H1 (cell line): Measurements from ENCODE around the gene CNKSR2. TPM values are rescaled to one million over a fixed set of nuclear protein-coding genes. Genes with fewer than 3 reads are reported as not detected.

Source experiments
- CHD7 ChIP-seq: fragments of 300-600 bp; sonication (generic); IDR thresholded peaks from 2 replicates; pipeline ENCODE4 v1.7.1; 2012; ENCODE audit warnings: low read length, moderate library complexity, mild to moderate bottlenecking, inconsistent platforms; ENCODE audit not compliant: insufficient replicate concordance
- EP300 ChIP-seq, 2 experiments: IDR thresholded peaks; 1 replicate in 1 of 2; 2 replicates in 1 of 2; pipeline ENCODE4 v1.6.1; 2011 to 2012; ENCODE audit warnings: low read depth in 2 of 2, low read length in 2 of 2, mild to moderate bottlenecking in 2 of 2, borderline replicate concordance in 1 of 2, inconsistent platforms in 1 of 2, moderate library complexity in 1 of 2
- POU5F1 ChIP-seq: IDR thresholded peaks from 2 replicates; pipeline ENCODE4 v1.6.1; 2011; ENCODE audit warnings: low read depth, mild to moderate bottlenecking, low read length, moderate library complexity
- RFX5 ChIP-seq: IDR thresholded peaks from 2 replicates; pipeline ENCODE4 v1.6.1; 2011; ENCODE audit warnings: low read depth, low read length, improper control_type of control experiment, borderline replicate concordance
- TCF12 ChIP-seq: IDR thresholded peaks from 2 replicates; pipeline ENCODE4 v1.6.1; 2011; ENCODE audit warnings: low read depth, mild to moderate bottlenecking, low read length
- ZNF274 ChIP-seq: IDR thresholded peaks from 2 replicates; pipeline ENCODE4 v1.7.0; 2012; ENCODE audit warnings: low read length, borderline replicate concordance; ENCODE audit errors: extremely low read depth
- polyA plus RNA-seq, 7 experiments: library from polyadenylated mRNA; depleted of rRNA in 3 of 7; stranded (reverse) in 5 of 7; unstranded in 2 of 7; fragments of >200 nt in 5 of 7; fragments of 200-250 nt in 2 of 7; gene quantifications; 1 replicate in 5 of 7; 2 replicates in 1 of 7; 4 replicates in 1 of 7; pipeline versions ENCODE4 v1.2.1 to v1.2.3, GENCODE V29; 2011 to 2013; ENCODE audit warnings: missing spikeins in 2 of 7, mixed read lengths in 2 of 7
- total RNA-seq: library from RNA; stranded (reverse); fragmentation: NEBNext Ultra II Directional; extraction: Animal tissue kit (Norgen Biotek cat#: 25700); gene quantifications from 2 replicates; pipeline ENCODE4 v1.2.1, GENCODE V29; 2021

CNKSR2 gene
- total and polyA plus RNA-seq, 2 of the 8 experiments (the other 6 are each of a cell fraction or from before 2014, with no cell fraction given), result 5.5 to 16.3 TPM

GRCh38 chrX:21559417-21559816, 185.2 kb downstream of the CNKSR2 start (continued):
- no peak for TF ChIP-seq CHD7
- no peak for TF ChIP-seq ZNF274
- no peak for TF ChIP-seq EP300 (IDR thresholded peaks at IDR 0.05; ENCODE audit: borderline replicate concordance in 1 of 2, low read depth in 2 of 2, low read length in 2 of 2)
- TF ChIP-seq TCF12, result no peak
- no peak for TF ChIP-seq RFX5
- no peak for TF ChIP-seq POU5F1
